Chondrocyte (in vitro differentiated cells): Measurements from ENCODE around the gene SHISA3. TPM values are rescaled to one million over a fixed set of nuclear protein-coding genes. Genes with fewer than 3 reads are reported as not detected.

ENCODE experiments used
- DNase-seq: peaks from one replicate; pipeline ENCODE4 v3.0.0; 2021; ENCODE audit warnings: mixed read lengths, low spot score
- H3K27ac Mint-ChIP-seq: one replicate; pipeline ENCODE4 v1.8.0; 2021; ENCODE audit warnings: mild to moderate bottlenecking, moderate library complexity, mixed read lengths; ENCODE audit not compliant: unreplicated experiment
- H3K27me3 Mint-ChIP-seq: 2 replicates; pipeline ENCODE4 v1.8.0; 2021; ENCODE audit warnings: low read depth, mixed read lengths
- H3K36me3 Mint-ChIP-seq: 2 replicates; pipeline ENCODE4 v1.8.0; 2021; ENCODE audit warnings: low read depth, mixed read lengths
- H3K4me1 Mint-ChIP-seq: 2 replicates; pipeline ENCODE4 v1.8.0; 2021; ENCODE audit warnings: low read depth, mild to moderate bottlenecking, mixed read lengths
- H3K4me3 Mint-ChIP-seq: one replicate; pipeline ENCODE4 v1.8.0; 2021; ENCODE audit warnings: mild to moderate bottlenecking, moderate library complexity, mixed read lengths; ENCODE audit not compliant: unreplicated experiment
- H3K9me3 Mint-ChIP-seq: 2 replicates; pipeline ENCODE4 v1.8.0; 2021; ENCODE audit warnings: low read depth, mixed read lengths
- CTCF ChIP-seq: fragments of 200-600 bp; sonication (generic); IDR thresholded peaks from 2 replicates; pipeline ENCODE4 v1.5.0; 2021; ENCODE audit warnings: antibody characterized with exemption, mild to moderate bottlenecking, moderate library complexity
- total RNA-seq: library from RNA; stranded (reverse); gene quantifications from 3 replicates; pipeline ENCODE4 v1.2.1, GENCODE V29; 2021

Gene SHISA3
- total RNA-seq, 1 donor from 2014 or later, result not detected

DNA sequence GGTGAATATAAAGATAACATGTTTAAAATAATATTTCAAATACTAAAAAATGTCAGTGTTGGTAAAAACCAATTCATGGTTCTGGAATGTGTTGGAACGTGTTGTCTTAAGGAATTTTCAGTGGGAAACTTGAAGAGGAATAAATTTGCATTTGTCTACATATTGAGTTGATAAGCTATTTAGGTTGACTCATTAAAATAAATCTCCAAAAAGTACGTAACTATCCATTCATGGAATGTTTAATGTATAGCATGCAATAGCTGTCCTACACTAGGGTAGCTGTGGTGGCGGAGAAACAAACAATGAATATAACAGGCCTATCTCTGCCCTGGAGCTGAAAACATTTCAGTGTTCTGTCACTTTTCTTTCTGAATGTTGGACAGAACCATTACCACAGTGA, 20.3 kb downstream of the SHISA3 start:
- no peak for DNase-seq
- Mint-ChIP-seq H3K4me3 (no peak overlapping the region), H3K27ac (peak overlapping the region; percentile 34), H3K4me1 (peaks cover 62% of the 10 kb centered on the region), H3K27me3 (no peaks in the 10 kb centered on the region), H3K9me3 (no peaks in the 10 kb centered on the region), H3K36me3 (no peaks in the 10 kb centered on the region)
- TF ChIP-seq CTCF, result no peak

GRCh38 chr4:42420140-42420539, 22.9 kb downstream of the SHISA3 start:
- Mint-ChIP-seq H3K27me3 (no peaks in the 10 kb centered on the region), H3K9me3 (no peaks in the 10 kb centered on the region), H3K27ac (peak overlapping the region; percentile 80), H3K4me1 (peaks cover 43% of the 10 kb centered on the region), H3K4me3 (no peak overlapping the region), H3K36me3 (no peaks in the 10 kb centered on the region)
- no peak for TF ChIP-seq CTCF
- no peak for DNase-seq

DNA sequence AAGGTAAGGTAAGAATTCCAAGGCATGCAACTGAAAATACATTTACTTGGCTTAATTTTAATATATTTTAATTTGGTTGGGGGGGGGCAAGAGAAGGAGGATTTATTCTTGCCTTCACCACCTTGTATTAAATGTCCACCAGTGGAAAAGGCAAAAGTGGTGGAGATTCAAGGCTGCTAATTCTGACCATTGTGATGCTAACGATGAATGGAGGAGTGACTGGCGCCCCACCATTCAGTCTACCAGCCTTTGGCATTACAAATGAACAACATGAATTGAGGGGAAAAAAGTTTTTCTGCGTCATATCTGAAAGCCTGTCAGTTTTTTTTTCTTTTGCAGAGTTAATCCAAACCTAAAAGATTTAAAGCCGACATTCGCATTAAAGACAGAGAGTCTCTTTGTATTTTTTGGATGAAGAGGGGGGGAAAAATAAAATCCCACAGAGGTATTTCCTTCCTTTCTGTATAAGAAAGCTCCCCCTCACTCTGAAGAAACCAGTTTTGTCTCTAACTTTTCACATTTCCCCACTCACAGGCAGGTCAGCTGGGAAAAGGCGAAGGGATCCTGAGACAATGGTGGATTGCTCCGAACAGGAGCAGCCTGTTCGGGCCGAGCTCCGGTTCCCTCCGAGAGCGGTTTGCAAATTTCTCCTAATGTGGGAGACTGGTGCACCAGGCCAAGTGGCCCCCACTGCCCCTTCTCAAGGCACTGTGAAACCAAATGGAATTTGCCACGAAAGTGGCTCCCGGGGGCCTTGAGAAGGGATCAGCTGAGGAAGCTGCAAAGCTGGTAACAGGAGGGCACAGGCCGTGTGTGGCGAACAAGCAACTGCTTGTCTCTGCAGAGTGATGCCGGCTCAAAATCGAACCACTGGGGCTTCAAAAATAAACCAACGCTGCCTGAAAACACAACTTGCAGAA, 28.1 kb downstream of the SHISA3 start:
- no peak for TF ChIP-seq CTCF
- H3K27ac Mint-ChIP-seq, result no peak overlapping the region
- no peaks in the 10 kb centered on the region for H3K36me3 Mint-ChIP-seq
- no peak overlapping the region for H3K4me3 Mint-ChIP-seq
- no peak for DNase-seq
- H3K4me1 Mint-ChIP-seq, result peaks cover 2% of the 10 kb centered on the region
- H3K9me3 Mint-ChIP-seq, result no peaks in the 10 kb centered on the region
- no peaks in the 10 kb centered on the region for H3K27me3 Mint-ChIP-seq

DNA sequence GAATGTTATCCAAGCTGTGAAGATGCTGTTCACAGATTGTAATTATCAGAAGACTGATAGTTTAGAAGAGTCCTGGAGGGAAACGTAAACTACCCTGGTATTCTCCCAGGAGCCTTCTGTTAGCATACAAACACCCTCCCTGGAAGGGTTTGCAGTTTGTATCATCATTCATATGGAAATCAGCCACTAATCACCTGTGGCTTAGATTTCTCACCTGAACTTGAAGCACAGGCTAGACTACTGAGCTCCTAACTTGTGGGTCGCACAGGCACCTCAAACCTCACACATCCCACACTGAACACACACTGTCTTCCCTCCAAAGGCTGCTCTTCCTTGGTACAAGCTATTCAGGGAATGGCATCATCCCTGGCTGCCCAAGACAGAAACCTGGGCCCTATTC, 30.7 kb downstream of the SHISA3 start:
- no peaks in the 10 kb centered on the region for H3K36me3 Mint-ChIP-seq
- no peaks in the 10 kb centered on the region for H3K4me1 Mint-ChIP-seq
- H3K4me3 Mint-ChIP-seq, result no peak overlapping the region
- H3K9me3 Mint-ChIP-seq, result no peaks in the 10 kb centered on the region
- DNase-seq, result no peak
- no peaks in the 10 kb centered on the region for H3K27me3 Mint-ChIP-seq
- TF ChIP-seq CTCF, result no peak
- H3K27ac Mint-ChIP-seq, result no peak overlapping the region

DNA sequence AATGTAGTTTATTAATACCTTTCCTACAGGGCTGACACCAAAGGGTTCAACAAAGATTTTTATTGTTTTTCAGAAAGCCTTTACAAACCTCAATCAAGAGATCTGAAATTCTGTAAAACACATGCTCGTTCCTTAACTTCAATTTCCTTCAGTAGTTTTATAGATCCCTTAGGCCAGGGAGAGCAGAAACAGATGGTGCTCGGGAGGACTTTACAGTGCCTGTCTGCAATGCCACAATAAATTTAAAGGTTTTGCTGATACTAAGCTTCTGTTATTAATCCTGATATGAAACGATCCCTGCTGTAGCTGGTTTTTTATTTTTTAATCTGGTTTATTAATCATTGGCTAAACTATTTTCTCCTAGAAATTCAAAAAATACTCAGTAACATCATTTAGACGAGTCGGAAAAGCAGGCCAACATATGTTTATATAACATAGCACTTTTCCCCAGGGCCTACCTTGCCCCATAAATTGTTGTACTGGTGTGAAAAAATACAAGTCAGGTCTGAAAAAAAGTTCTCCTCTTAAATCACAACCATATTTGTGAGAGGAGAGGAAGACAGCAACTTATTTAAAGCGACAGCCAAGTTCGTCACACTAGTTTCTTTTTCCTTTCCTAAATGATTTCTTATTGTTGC, 39.8 kb downstream of the SHISA3 start:
- Mint-ChIP-seq H3K4me3 (no peak overlapping the region), H3K36me3 (no peaks in the 10 kb centered on the region), H3K27ac (no peak overlapping the region), H3K4me1 (no peaks in the 10 kb centered on the region), H3K27me3 (peaks cover 3% of the 10 kb centered on the region), H3K9me3 (no peaks in the 10 kb centered on the region)
- TF ChIP-seq CTCF, result no peak
- DNase-seq, result no peak
